Measurements from ENCODE around the gene PALLD.

DNA sequence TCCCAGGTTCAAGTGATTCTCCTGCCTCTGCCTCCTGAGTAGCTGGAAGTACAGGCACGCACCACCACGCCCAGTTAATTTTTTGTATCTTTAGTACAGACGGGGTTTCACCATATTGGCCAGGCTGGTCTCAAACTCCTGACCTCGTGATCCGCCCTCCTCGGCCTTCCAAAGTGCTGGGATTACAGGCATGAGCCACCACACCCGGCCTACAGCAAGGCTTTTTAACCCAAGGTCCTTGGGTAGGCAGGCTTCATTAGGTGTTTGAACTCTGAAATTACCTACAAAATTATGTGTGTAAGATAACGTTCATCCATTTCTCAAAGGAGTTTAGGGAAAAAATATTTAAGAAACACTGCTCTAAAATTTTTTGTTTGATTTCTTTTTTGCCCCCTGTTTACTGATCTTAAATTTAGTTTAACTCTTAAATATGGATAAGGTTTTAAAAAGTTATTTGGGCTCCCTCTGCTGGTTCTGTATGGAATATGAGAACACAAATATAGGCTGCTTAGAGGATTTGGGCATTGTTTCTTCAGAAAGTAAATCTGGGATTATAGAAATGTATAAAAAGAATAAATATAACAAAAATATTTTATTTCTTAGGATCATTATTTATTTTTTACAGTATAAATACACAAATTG is 420.4 kb downstream of the PALLD start:
- TF ChIP-seq CHD2 (IDR thresholded peaks at IDR 0.05; ENCODE audit: low read length) = no peak
- no peak for TF ChIP-seq CEBPB (IDR thresholded peaks at IDR 0.05; ENCODE audit: low read depth, low read length)
- TF ChIP-seq, protein P1, sequence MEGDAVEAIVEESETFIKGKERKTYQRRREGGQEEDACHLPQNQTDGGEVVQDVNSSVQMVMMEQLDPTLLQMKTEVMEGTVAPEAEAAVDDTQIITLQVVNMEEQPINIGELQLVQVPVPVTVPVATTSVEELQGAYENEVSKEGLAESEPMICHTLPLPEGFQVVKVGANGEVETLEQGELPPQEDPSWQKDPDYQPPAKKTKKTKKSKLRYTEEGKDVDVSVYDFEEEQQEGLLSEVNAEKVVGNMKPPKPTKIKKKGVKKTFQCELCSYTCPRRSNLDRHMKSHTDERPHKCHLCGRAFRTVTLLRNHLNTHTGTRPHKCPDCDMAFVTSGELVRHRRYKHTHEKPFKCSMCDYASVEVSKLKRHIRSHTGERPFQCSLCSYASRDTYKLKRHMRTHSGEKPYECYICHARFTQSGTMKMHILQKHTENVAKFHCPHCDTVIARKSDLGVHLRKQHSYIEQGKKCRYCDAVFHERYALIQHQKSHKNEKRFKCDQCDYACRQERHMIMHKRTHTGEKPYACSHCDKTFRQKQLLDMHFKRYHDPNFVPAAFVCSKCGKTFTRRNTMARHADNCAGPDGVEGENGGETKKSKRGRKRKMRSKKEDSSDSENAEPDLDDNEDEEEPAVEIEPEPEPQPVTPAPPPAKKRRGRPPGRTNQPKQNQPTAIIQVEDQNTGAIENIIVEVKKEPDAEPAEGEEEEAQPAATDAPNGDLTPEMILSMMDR (IDR thresholded peaks at IDR 0.05; ENCODE audit: control extremely low read depth in 1 of 3, insufficient read depth in 1 of 3, low read depth in 1 of 3, low read length in 3 of 3) = peak in 2 of 3 experiments; percentile 21 to 29; a peak in 2 of 4 replicates
- TF ChIP-seq SP2 (IDR thresholded peaks at IDR 0.05; ENCODE audit: low read length) = no peak
- TF ChIP-seq ZNF274 (IDR thresholded peaks at IDR 0.05; ENCODE audit: borderline replicate concordance, extremely low read depth, low read length) = no peak
- no peak for TF ChIP-seq EP300 (IDR thresholded peaks at IDR 0.05; ENCODE audit: borderline replicate concordance in 1 of 2, low read depth in 2 of 2, low read length in 2 of 2)
- no peak for TF ChIP-seq MAFK (IDR thresholded peaks at IDR 0.05; ENCODE audit: low read depth, low read length)
- TF ChIP-seq SIRT6 (IDR thresholded peaks at IDR 0.05; ENCODE audit: low read length) = no peak
- no peak for TF ChIP-seq EZH2 (IDR thresholded peaks at IDR 0.05; ENCODE audit: low read depth, low read length, severe bottlenecking)
- TF ChIP-seq SP1 (IDR thresholded peaks at IDR 0.05; ENCODE audit: low read depth, low read length) = no peak

Data from H1 (cell line).